Measurements from ENCODE around the gene NTM.

NTM gene

DNA sequence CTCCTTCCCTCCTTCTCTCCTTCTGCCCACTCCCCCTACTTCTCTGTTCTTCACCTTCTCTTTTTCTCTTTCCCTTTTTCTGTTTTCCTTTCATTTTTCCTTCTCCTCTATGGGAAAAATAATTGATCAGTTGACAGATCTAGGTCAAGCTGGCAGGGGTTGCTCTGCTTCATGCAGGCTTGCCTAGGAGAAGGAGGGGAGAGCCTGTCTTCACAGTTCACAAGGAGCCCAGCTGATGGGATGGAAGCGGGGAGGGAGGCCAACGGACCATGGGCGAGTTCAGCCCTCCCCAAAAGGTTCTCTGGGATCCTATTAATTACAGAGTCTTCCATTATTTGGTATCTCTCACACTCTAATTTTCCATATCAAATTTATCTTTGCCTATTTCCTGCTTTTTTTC lies 5.5 kb downstream of the NTM start:
- no peak overlapping the region for H3K9ac ChIP-seq (ENCODE audit: low read depth, low read length, poor library complexity)
- no peak overlapping the region for H3K18ac ChIP-seq (ENCODE audit: low read length)
- H2BK5ac ChIP-seq (ENCODE audit: low read length), result no peak overlapping the region
- no CpG with 5 or more reads among the region's 3 CpGs for WGBS, 2 donors (ENCODE audit: extremely low coverage in 2 of 2, insufficient read length in 2 of 2, insufficient replicate concordance in 1 of 2)
- no peak overlapping the region for H3K4me2 ChIP-seq (ENCODE audit: insufficient read depth, low read length, poor library complexity, severe bottlenecking)
- H3K23ac ChIP-seq (ENCODE audit: low read depth, low read length, poor library complexity), result no peak overlapping the region
- H2AFZ ChIP-seq (ENCODE audit: low read length), result no peak overlapping the region
- H2BK15ac ChIP-seq (ENCODE audit: low read length), result no peak overlapping the region
- peaks cover 0 to 18% (median 0%) of the 10 kb centered on the region in 3 experiments for H3K27me3 ChIP-seq (ENCODE audit: control insufficient read depth in 3 of 3, insufficient read depth in 3 of 3, low read depth in 1 of 3, low read length in 3 of 3)
- no peak overlapping the region for H3K27ac ChIP-seq (replicated peaks; ENCODE audit: low read length)
- no peak overlapping the region for H3K14ac ChIP-seq (ENCODE audit: low read length)
- H3K36me3 ChIP-seq (replicated peaks in 1 of 2; ENCODE audit: control insufficient read depth in 2 of 2, insufficient read depth in 2 of 2, low read length in 2 of 2), result no peaks in the 10 kb centered on the region
- no peak for DNase-seq (ENCODE audit: low spot score)
- no peak overlapping the region for H4K91ac ChIP-seq (ENCODE audit: low read depth, low read length, poor library complexity)
- H3K9me3 ChIP-seq (replicated peaks in 1 of 2; ENCODE audit: control insufficient read depth in 2 of 2, insufficient read depth in 1 of 2, low read depth in 1 of 2, low read length in 2 of 2), result peaks cover 0 to 4% of the 10 kb centered on the region in 2 donors
- H3K79me1 ChIP-seq (ENCODE audit: low read depth, low read length), result no peaks in the 10 kb centered on the region
- no peak overlapping the region for H2BK120ac ChIP-seq (ENCODE audit: low read depth, low read length)
- H3K4me3 ChIP-seq (ENCODE audit: low read length in 2 of 2), result no peak overlapping the region
- H2AK5ac ChIP-seq (ENCODE audit: low read depth, low read length), result no peak overlapping the region
- H3K4ac ChIP-seq (ENCODE audit: low read length), result no peak overlapping the region
- no peak overlapping the region for H4K8ac ChIP-seq (ENCODE audit: low read depth, low read length)
- H3K4me1 ChIP-seq (ENCODE audit: control insufficient read depth in 2 of 2, insufficient read depth in 1 of 2, low read depth in 1 of 2, low read length in 2 of 2), result peaks cover 0 to 17% of the 10 kb centered on the region in 2 donors
- no peak overlapping the region for H2BK12ac ChIP-seq (ENCODE audit: low read length)

DNA sequence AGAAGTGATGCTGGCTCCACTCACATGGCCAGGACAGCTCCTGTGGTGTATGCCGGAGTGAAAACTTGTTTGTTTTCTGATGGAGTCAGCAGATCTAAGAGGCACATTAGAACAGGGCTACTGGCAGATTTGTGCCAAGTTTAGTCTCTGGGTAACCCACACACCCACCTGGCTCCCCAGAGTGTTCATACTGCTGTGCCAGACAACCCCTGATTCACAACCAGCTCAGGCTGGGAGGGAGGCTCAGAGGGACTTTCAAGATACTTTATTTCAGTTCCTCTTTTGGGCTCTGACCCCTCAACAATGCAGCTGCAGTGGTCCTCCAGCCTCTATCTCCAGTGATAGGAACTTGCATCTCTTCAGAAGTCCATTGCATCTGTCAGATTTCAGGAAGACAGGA lies 8.5 kb downstream of the NTM start:
- no peaks in the 10 kb centered on the region for H3K79me1 ChIP-seq (ENCODE audit: low read depth, low read length)
- DNase-seq (ENCODE audit: low spot score), result no peak
- H3K23ac ChIP-seq (ENCODE audit: low read depth, low read length, poor library complexity), result no peak overlapping the region
- no peak overlapping the region for H2BK15ac ChIP-seq (ENCODE audit: low read length)
- H2BK120ac ChIP-seq (ENCODE audit: low read depth, low read length), result no peak overlapping the region
- H3K9ac ChIP-seq (ENCODE audit: low read depth, low read length, poor library complexity), result no peak overlapping the region
- no peaks in the 10 kb centered on the region for H3K27me3 ChIP-seq (ENCODE audit: control insufficient read depth in 3 of 3, insufficient read depth in 3 of 3, low read depth in 1 of 3, low read length in 3 of 3)
- no peak overlapping the region for H3K4ac ChIP-seq (ENCODE audit: low read length)
- no peak overlapping the region for H3K4me2 ChIP-seq (ENCODE audit: insufficient read depth, low read length, poor library complexity, severe bottlenecking)
- WGBS, 2 donors (ENCODE audit: extremely low coverage in 2 of 2, insufficient read length in 2 of 2, insufficient replicate concordance in 1 of 2), result no CpG with 5 or more reads among the region's 1 CpG
- no peak overlapping the region for H4K91ac ChIP-seq (ENCODE audit: low read depth, low read length, poor library complexity)
- no peak overlapping the region for H2AFZ ChIP-seq (ENCODE audit: low read length)
- peaks cover 0 to 4% of the 10 kb centered on the region in 2 donors for H3K9me3 ChIP-seq (replicated peaks in 1 of 2; ENCODE audit: control insufficient read depth in 2 of 2, insufficient read depth in 1 of 2, low read depth in 1 of 2, low read length in 2 of 2)
- H2AK5ac ChIP-seq (ENCODE audit: low read depth, low read length), result no peak overlapping the region
- no peak overlapping the region for H3K14ac ChIP-seq (ENCODE audit: low read length)
- H3K36me3 ChIP-seq (replicated peaks in 1 of 2; ENCODE audit: control insufficient read depth in 2 of 2, insufficient read depth in 2 of 2, low read length in 2 of 2), result no peaks in the 10 kb centered on the region
- peaks cover 0 to 4% of the 10 kb centered on the region in 2 donors for H3K4me1 ChIP-seq (ENCODE audit: control insufficient read depth in 2 of 2, insufficient read depth in 1 of 2, low read depth in 1 of 2, low read length in 2 of 2)
- H4K8ac ChIP-seq (ENCODE audit: low read depth, low read length), result no peak overlapping the region
- no peak overlapping the region for H3K18ac ChIP-seq (ENCODE audit: low read length)
- H2BK5ac ChIP-seq (ENCODE audit: low read length), result no peak overlapping the region
- no peak overlapping the region for H2BK12ac ChIP-seq (ENCODE audit: low read length)
- H3K27ac ChIP-seq (replicated peaks; ENCODE audit: low read length), result no peak overlapping the region
- no peak overlapping the region for H3K4me3 ChIP-seq (ENCODE audit: low read length in 2 of 2)

DNA sequence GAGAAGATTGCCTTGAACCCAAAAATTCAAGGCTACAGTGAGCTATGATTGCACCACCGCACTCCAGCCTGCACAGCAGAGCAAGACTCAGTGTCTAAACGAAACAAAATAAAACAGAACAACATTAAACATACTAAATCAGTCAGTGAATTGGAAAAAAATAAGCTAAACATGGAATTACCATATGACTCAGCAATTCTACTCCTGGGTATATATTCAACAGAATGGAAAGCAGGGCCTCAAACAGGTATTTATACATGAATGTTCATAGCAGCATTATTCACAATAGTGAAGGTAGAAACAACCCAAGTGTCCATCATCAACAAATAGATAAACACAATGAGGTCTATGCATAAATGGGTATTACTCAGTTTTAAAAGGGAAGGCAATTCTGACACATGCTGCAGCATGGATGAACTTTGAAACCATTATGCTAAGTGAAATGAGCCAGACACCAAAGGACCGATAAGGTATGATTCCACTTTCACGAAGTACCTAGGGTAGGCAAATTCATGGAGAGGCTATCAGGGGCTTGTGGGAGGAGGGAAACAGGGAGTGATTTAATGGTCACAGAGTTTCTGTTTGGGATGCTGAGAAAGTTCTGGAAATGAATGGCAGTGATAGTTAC lies 15.5 kb downstream of the NTM start:
- no peak overlapping the region for H2BK120ac ChIP-seq (ENCODE audit: low read depth, low read length)
- no peak overlapping the region for H2BK12ac ChIP-seq (ENCODE audit: low read length)
- no peaks in the 10 kb centered on the region for H3K9me3 ChIP-seq (replicated peaks in 1 of 2; ENCODE audit: control insufficient read depth in 2 of 2, insufficient read depth in 1 of 2, low read depth in 1 of 2, low read length in 2 of 2)
- no peak overlapping the region for H2AK5ac ChIP-seq (ENCODE audit: low read depth, low read length)
- no peak overlapping the region for H3K27ac ChIP-seq (replicated peaks; ENCODE audit: low read length)
- no peaks in the 10 kb centered on the region for H3K4me1 ChIP-seq (ENCODE audit: control insufficient read depth in 2 of 2, insufficient read depth in 1 of 2, low read depth in 1 of 2, low read length in 2 of 2)
- no peaks in the 10 kb centered on the region for H3K36me3 ChIP-seq (replicated peaks in 1 of 2; ENCODE audit: control insufficient read depth in 2 of 2, insufficient read depth in 2 of 2, low read length in 2 of 2)
- no peak overlapping the region for H3K4ac ChIP-seq (ENCODE audit: low read length)
- no peak overlapping the region for H2BK15ac ChIP-seq (ENCODE audit: low read length)
- no peak overlapping the region for H2BK5ac ChIP-seq (ENCODE audit: low read length)
- H3K9ac ChIP-seq (ENCODE audit: low read depth, low read length, poor library complexity), result no peak overlapping the region
- no peak for DNase-seq (ENCODE audit: low spot score)
- H3K18ac ChIP-seq (ENCODE audit: low read length), result no peak overlapping the region
- no CpG with 5 or more reads among the region's 4 CpGs for WGBS, 2 donors (ENCODE audit: extremely low coverage in 2 of 2, insufficient read length in 2 of 2, insufficient replicate concordance in 1 of 2)
- no peak overlapping the region for H3K4me3 ChIP-seq (ENCODE audit: low read length in 2 of 2)
- no peaks in the 10 kb centered on the region for H3K27me3 ChIP-seq (ENCODE audit: control insufficient read depth in 3 of 3, insufficient read depth in 3 of 3, low read depth in 1 of 3, low read length in 3 of 3)
- H4K8ac ChIP-seq (ENCODE audit: low read depth, low read length), result no peak overlapping the region
- no peak overlapping the region for H2AFZ ChIP-seq (ENCODE audit: low read length)
- no peak overlapping the region for H4K91ac ChIP-seq (ENCODE audit: low read depth, low read length, poor library complexity)
- no peak overlapping the region for H3K4me2 ChIP-seq (ENCODE audit: insufficient read depth, low read length, poor library complexity, severe bottlenecking)
- H3K23ac ChIP-seq (ENCODE audit: low read depth, low read length, poor library complexity), result no peak overlapping the region
- H3K14ac ChIP-seq (ENCODE audit: low read length), result no peak overlapping the region
- H3K79me1 ChIP-seq (ENCODE audit: low read depth, low read length), result no peaks in the 10 kb centered on the region

DNA sequence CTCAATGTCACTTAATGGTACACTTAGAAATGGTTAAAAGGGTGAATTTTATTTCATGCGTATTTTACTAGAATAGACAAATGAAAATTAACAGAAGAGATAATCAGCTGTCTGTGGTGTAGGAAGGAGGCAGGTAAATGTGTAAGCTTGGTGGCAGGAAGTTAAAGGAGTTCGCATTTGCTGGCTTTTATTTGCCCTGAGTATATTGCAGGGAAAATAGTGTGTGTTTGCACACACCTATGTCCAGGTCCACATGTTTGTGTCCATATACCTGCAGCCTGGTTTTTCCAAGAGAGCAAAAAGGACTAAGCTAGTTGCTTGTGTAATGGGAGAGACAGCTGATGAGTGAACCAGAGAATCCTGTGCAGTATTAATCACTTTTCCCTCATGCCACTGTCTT lies 16.0 kb downstream of the NTM start:
- no peak overlapping the region for H2BK15ac ChIP-seq (ENCODE audit: low read length)
- no peak overlapping the region for H4K91ac ChIP-seq (ENCODE audit: low read depth, low read length, poor library complexity)
- no peak overlapping the region for H2BK120ac ChIP-seq (ENCODE audit: low read depth, low read length)
- no peaks in the 10 kb centered on the region for H3K4me1 ChIP-seq (ENCODE audit: control insufficient read depth in 2 of 2, insufficient read depth in 1 of 2, low read depth in 1 of 2, low read length in 2 of 2)
- no peak for DNase-seq (ENCODE audit: low spot score)
- WGBS, 2 donors (ENCODE audit: extremely low coverage in 2 of 2, insufficient read length in 2 of 2, insufficient replicate concordance in 1 of 2), result no CpG with 5 or more reads among the region's 2 CpGs
- no peak overlapping the region for H2AFZ ChIP-seq (ENCODE audit: low read length)
- no peak overlapping the region for H2BK12ac ChIP-seq (ENCODE audit: low read length)
- H3K4me3 ChIP-seq (ENCODE audit: low read length in 2 of 2), result no peak overlapping the region
- no peaks in the 10 kb centered on the region for H3K36me3 ChIP-seq (replicated peaks in 1 of 2; ENCODE audit: control insufficient read depth in 2 of 2, insufficient read depth in 2 of 2, low read length in 2 of 2)
- no peak overlapping the region for H3K4ac ChIP-seq (ENCODE audit: low read length)
- H2BK5ac ChIP-seq (ENCODE audit: low read length), result no peak overlapping the region
- no peak overlapping the region for H3K14ac ChIP-seq (ENCODE audit: low read length)
- no peak overlapping the region for H3K9ac ChIP-seq (ENCODE audit: low read depth, low read length, poor library complexity)
- H3K79me1 ChIP-seq (ENCODE audit: low read depth, low read length), result no peaks in the 10 kb centered on the region
- no peak overlapping the region for H4K8ac ChIP-seq (ENCODE audit: low read depth, low read length)
- H3K9me3 ChIP-seq (replicated peaks in 1 of 2; ENCODE audit: control insufficient read depth in 2 of 2, insufficient read depth in 1 of 2, low read depth in 1 of 2, low read length in 2 of 2), result no peaks in the 10 kb centered on the region
- no peak overlapping the region for H2AK5ac ChIP-seq (ENCODE audit: low read depth, low read length)
- no peak overlapping the region for H3K27ac ChIP-seq (replicated peaks; ENCODE audit: low read length)
- no peaks in the 10 kb centered on the region for H3K27me3 ChIP-seq (ENCODE audit: control insufficient read depth in 3 of 3, insufficient read depth in 3 of 3, low read depth in 1 of 3, low read length in 3 of 3)
- no peak overlapping the region for H3K18ac ChIP-seq (ENCODE audit: low read length)
- H3K4me2 ChIP-seq (ENCODE audit: insufficient read depth, low read length, poor library complexity, severe bottlenecking), result no peak overlapping the region
- H3K23ac ChIP-seq (ENCODE audit: low read depth, low read length, poor library complexity), result no peak overlapping the region

All from neuronal stem cell (in vitro differentiated cells).